Nucleus accumbens (tissue), 56 donors: Measurements from ENCODE around the gene VCAM1.
"Not testable (repeated sequence)": the region's sequence is repeated elsewhere in the genome, so short reads cannot be mapped to it uniquely, and the experiment has no call there.

Experiments used
- DNase-seq, 56 donors: peaks; one replicate each; lab custom pipeline; 2025; lab: John Stamatoyannopoulos, UW

Gene VCAM1

DNA sequence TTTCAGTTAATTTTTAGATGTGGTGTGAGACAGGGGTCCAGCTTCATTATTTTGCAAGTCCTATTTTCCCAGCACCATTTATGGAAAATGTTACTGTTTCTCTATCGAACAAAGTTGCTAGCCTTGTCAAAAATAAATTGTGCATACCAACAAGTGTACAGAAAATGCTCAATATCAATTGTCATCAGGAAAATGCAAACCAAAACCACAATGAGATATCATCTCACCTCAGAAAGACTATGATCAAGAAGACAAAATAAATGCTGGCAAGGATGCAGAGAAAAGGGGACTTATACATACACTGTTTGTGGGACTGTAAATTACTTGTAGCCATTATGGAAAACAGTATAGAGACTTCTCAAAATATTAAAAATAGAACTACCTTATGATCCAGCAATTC lies 54.8 kb downstream of the VCAM1 start:
- DNase-seq: no peak

DNA sequence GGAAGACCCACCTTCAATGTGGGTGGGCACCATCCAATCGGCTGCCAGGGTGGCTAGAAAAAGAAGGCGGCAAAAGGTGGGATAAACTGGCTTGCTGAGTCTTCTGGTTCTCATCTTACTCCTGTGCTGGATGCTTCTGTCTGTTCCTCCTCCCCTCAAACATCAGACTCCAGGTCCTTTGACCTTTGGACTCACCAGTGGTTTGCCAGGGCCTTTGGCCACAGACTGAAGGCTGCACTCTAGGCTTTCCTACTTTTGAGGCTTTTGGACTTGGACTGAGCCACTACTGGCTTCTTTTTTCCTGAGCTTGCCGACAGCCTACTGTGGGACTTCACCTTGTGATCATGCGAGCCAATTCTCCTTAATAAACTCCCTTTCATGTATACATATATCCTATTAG lies 55.9 kb downstream of the VCAM1 start:
- no peak for DNase-seq

DNA sequence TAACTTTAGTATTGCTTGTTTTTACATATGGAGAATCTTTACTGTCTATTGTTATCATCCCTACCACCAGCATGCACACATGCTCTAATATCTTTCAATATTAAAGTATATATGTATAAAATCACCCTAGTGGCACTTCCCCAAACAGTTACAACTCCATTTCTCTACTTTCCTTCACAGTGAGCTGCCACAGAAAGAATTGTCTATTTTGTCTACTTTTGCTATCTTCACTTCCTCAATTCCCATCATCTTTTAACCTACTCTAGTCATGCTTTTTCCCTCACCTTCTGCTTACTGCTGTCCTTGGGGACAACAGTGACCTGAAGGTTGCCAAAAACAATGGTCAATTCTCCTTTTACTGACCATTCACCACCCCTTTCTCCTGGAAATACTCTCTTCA lies 59.2 kb downstream of the VCAM1 start:
- DNase-seq: no peak

- no peak for DNase-seq
Measured at GRCh38 chr1:100780814-100781213, 61.3 kb downstream of the VCAM1 start.

- not testable (repeated sequence) for DNase-seq
Measured at GRCh38 chr1:100781728-100782127, 62.2 kb downstream of the VCAM1 start.

GRCh38 chr1:100782473-100783039 lies 63.0 kb downstream of the VCAM1 start:
- no peak for DNase-seq

DNA sequence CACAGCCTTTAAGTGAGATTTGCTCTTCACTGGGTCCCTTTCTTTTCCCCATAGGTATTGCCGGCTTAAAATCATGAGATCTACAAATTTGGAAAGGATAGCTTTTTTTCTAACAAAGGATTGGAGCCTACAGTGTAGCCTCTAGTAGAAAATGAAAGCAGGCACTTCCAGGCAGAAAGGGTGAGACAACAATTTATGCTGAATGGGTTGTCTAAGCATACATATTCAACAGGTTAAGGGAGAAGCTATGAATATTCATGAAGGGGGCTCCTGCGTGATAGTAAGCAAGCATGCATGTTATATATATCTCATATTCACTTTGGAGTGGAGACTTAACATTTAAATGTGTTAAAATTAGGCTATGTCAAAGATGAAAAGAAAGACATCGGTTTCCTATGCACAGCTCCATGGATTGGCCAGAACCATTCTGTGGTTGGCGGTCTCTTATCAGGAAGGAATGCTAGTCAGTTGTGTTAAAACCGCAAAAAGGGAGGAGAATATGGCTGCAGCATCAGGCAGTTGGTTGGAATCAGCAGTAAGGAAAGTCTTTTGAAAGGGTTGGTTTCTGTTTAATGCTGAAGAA lies 66.0 kb downstream of the VCAM1 start:
- DNase-seq: no peak

- no peak for DNase-seq
Measured at GRCh38 chr1:100786870-100787269, 67.3 kb downstream of the VCAM1 start.
